ENCODE data around the gene TOB2. TPM values are rescaled to one million over a fixed set of nuclear protein-coding genes. Genes with fewer than 3 reads are reported as not detected.

TOB2 gene
- total and polyA plus RNA-seq, 2 donors (not counting 1 experiment from before 2014, with no cell fraction given): 20.6 to 20.9 TPM

- Histone ChIP-seq H3K9me3 (ENCODE audit: control insufficient read depth, insufficient read depth, low read depth, low read length) (no peaks in the 10 kb centered on the region), H3K4me2 (ENCODE audit: extremely low read depth, insufficient read depth, low read length) (no peak overlapping the region), H3K4me3 (replicated peaks in 1 of 4; ENCODE audit: control extremely low read depth in 1 of 4, insufficient read depth in 1 of 4, low read depth in 3 of 4, low read length in 4 of 4) (no peak overlapping the region), H3K27me3 (ENCODE audit: control insufficient read depth, insufficient read depth, low read length) (no peaks in the 10 kb centered on the region), H3K36me3 (ENCODE audit: control insufficient read depth, insufficient read depth, low read length) (no peaks in the 10 kb centered on the region), H2AFZ (ENCODE audit: low read length) (no peak overlapping the region), H3K79me2 (ENCODE audit: control insufficient read depth, insufficient read depth, low read length) (peaks cover 53% of the 10 kb centered on the region), H3K4me1 (ENCODE audit: control insufficient read depth, extremely low read depth, insufficient read depth, low read length) (peaks cover 41% of the 10 kb centered on the region), H3K9ac (ENCODE audit: insufficient read depth, low read length) (no peak overlapping the region), H3K27ac (ENCODE audit: insufficient read depth, low read length) (peak overlapping the region; percentile 83), H4K20me1 (ENCODE audit: control insufficient read depth, extremely low read depth, insufficient read depth, low read length) (no peaks in the 10 kb centered on the region)
- TF ChIP-seq EZH2 (IDR thresholded peaks at IDR 0.05; ENCODE audit: low read length, missing control alignments): no peak
- TF ChIP-seq, protein P1, sequence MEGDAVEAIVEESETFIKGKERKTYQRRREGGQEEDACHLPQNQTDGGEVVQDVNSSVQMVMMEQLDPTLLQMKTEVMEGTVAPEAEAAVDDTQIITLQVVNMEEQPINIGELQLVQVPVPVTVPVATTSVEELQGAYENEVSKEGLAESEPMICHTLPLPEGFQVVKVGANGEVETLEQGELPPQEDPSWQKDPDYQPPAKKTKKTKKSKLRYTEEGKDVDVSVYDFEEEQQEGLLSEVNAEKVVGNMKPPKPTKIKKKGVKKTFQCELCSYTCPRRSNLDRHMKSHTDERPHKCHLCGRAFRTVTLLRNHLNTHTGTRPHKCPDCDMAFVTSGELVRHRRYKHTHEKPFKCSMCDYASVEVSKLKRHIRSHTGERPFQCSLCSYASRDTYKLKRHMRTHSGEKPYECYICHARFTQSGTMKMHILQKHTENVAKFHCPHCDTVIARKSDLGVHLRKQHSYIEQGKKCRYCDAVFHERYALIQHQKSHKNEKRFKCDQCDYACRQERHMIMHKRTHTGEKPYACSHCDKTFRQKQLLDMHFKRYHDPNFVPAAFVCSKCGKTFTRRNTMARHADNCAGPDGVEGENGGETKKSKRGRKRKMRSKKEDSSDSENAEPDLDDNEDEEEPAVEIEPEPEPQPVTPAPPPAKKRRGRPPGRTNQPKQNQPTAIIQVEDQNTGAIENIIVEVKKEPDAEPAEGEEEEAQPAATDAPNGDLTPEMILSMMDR (conservative IDR thresholded peaks at IDR 0.05 in 1 of 2, IDR thresholded peaks at IDR 0.05 in 1 of 2; ENCODE audit: low read depth in 1 of 2, low read length in 2 of 2): no peak
- peak; percentile 6 to 89 for DNase-seq (ENCODE audit: low read depth in 2 of 2)
Observed at GRCh38 chr22:41478891-41479521, 32.4 kb upstream of the TOB2 start.

DNA sequence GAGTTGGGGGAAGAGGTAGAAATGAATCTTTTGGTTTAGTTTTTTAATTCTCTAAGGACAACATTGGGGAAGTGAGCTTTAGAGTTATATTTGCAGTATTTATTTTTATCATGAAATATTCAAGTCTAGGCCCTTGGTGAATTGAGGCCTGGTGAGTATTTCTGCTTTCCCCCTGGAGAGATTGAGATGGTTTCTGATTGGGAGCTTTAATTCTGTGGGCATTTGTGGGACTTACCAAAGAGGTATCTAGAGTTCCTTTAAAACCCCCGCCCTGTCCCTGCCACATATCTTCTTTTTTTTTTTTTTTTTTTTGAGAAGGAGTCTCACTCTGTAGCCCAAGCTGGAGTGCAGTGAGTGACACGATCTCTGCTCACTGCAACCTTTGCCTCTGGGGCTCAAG lies 31.9 kb upstream of the TOB2 start:
- DNase-seq (ENCODE audit: low read depth in 2 of 2): no peak
- no peaks in the 10 kb centered on the region for H3K9me3 ChIP-seq (ENCODE audit: control insufficient read depth, insufficient read depth, low read depth, low read length)
- H3K27me3 ChIP-seq (ENCODE audit: control insufficient read depth, insufficient read depth, low read length): no peaks in the 10 kb centered on the region
- peaks cover 54% of the 10 kb centered on the region for H3K79me2 ChIP-seq (ENCODE audit: control insufficient read depth, insufficient read depth, low read length)
- no peak overlapping the region for H2AFZ ChIP-seq (ENCODE audit: low read length)
- no peak overlapping the region for H3K4me3 ChIP-seq (replicated peaks in 1 of 4; ENCODE audit: control extremely low read depth in 1 of 4, insufficient read depth in 1 of 4, low read depth in 3 of 4, low read length in 4 of 4)
- no peak for TF ChIP-seq EZH2 (IDR thresholded peaks at IDR 0.05; ENCODE audit: low read length, missing control alignments)
- TF ChIP-seq, protein P1 (conservative IDR thresholded peaks at IDR 0.05 in 1 of 2, IDR thresholded peaks at IDR 0.05 in 1 of 2; ENCODE audit: low read depth in 1 of 2, low read length in 2 of 2): no peak
- H3K27ac ChIP-seq (ENCODE audit: insufficient read depth, low read length): peak overlapping the region; percentile 83
- H3K4me2 ChIP-seq (ENCODE audit: extremely low read depth, insufficient read depth, low read length): no peak overlapping the region
- H3K36me3 ChIP-seq (ENCODE audit: control insufficient read depth, insufficient read depth, low read length): no peaks in the 10 kb centered on the region
- H4K20me1 ChIP-seq (ENCODE audit: control insufficient read depth, extremely low read depth, insufficient read depth, low read length): no peaks in the 10 kb centered on the region
- peaks cover 41% of the 10 kb centered on the region for H3K4me1 ChIP-seq (ENCODE audit: control insufficient read depth, extremely low read depth, insufficient read depth, low read length)
- H3K9ac ChIP-seq (ENCODE audit: insufficient read depth, low read length): no peak overlapping the region

DNA sequence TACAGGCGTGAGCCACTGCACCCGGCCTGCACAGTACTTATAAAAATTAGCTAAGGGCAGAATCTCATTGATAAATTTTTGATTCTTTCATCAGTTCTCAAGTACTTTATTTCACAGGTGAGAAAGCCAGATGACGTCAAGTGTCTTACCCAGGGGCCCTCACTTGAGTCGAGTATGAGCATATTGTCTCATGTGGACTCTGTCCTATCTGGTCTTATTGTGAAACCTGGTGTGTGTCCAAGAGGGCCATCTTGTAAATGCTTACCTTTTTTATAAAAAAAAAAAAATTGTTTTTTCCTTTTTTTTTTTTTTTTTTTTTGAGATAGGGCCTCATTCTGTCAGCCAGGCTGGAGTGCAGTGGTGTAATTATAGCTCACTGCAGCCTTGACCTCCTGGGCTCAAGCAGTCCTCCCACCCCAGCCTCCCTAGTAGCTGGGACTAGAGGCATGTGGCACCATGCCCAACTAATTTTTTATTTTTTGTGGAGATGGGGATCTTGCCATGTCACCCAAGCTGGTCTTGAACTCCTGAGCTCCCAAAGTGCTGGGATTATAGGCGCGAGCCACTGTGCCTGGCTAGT lies 28.4 kb upstream of the TOB2 start:
- Histone ChIP-seq H2AFZ (ENCODE audit: low read length) (no peak overlapping the region), H4K20me1 (ENCODE audit: control insufficient read depth, extremely low read depth, insufficient read depth, low read length) (no peaks in the 10 kb centered on the region), H3K4me1 (ENCODE audit: control insufficient read depth, extremely low read depth, insufficient read depth, low read length) (peaks cover 10% of the 10 kb centered on the region), H3K36me3 (ENCODE audit: control insufficient read depth, insufficient read depth, low read length) (no peaks in the 10 kb centered on the region), H3K79me2 (ENCODE audit: control insufficient read depth, insufficient read depth, low read length) (peaks cover 61% of the 10 kb centered on the region), H3K27ac (ENCODE audit: insufficient read depth, low read length) (no peak overlapping the region), H3K4me3 (replicated peaks in 1 of 4; ENCODE audit: control extremely low read depth in 1 of 4, insufficient read depth in 1 of 4, low read depth in 3 of 4, low read length in 4 of 4) (no peak overlapping the region), H3K9ac (ENCODE audit: insufficient read depth, low read length) (no peak overlapping the region), H3K27me3 (ENCODE audit: control insufficient read depth, insufficient read depth, low read length) (no peaks in the 10 kb centered on the region), H3K4me2 (ENCODE audit: extremely low read depth, insufficient read depth, low read length) (no peak overlapping the region), H3K9me3 (ENCODE audit: control insufficient read depth, insufficient read depth, low read depth, low read length) (no peaks in the 10 kb centered on the region)
- DNase-seq (ENCODE audit: low read depth in 2 of 2): no peak
- TF ChIP-seq, protein P1 (conservative IDR thresholded peaks at IDR 0.05 in 1 of 2, IDR thresholded peaks at IDR 0.05 in 1 of 2; ENCODE audit: low read depth in 1 of 2, low read length in 2 of 2): no peak
- TF ChIP-seq EZH2 (IDR thresholded peaks at IDR 0.05; ENCODE audit: low read length, missing control alignments): no peak

Measured in fibroblast of lung (primary cell).